Measurements from ENCODE around the gene FRY.

- TF ChIP-seq CTCF (conservative IDR thresholded peaks at IDR 0.05) (no peak), ZFX (IDR thresholded peaks at IDR 0.05) (no peak)
Measured at GRCh38 chr13:32147193-32147592, 115.6 kb downstream of the FRY start.

All from C4-2B (cell line).